ENCODE measurements around the gene SLC25A25.
"Not testable (repeated sequence)": the region's sequence is repeated elsewhere in the genome, so short reads cannot be mapped to it uniquely, and the experiment has no call there.

- TF ChIP-seq TEAD4 (IDR thresholded peaks at IDR 0.05; ENCODE audit: low read length); TEAD4 (CRISPR knock-in tag; IDR thresholded peaks at IDR 0.05; ENCODE audit: borderline replicate concordance); CTBP1 (IDR thresholded peaks at IDR 0.05; ENCODE audit: borderline replicate concordance): not testable (repeated sequence)
- TF ChIP-seq, protein P1, sequence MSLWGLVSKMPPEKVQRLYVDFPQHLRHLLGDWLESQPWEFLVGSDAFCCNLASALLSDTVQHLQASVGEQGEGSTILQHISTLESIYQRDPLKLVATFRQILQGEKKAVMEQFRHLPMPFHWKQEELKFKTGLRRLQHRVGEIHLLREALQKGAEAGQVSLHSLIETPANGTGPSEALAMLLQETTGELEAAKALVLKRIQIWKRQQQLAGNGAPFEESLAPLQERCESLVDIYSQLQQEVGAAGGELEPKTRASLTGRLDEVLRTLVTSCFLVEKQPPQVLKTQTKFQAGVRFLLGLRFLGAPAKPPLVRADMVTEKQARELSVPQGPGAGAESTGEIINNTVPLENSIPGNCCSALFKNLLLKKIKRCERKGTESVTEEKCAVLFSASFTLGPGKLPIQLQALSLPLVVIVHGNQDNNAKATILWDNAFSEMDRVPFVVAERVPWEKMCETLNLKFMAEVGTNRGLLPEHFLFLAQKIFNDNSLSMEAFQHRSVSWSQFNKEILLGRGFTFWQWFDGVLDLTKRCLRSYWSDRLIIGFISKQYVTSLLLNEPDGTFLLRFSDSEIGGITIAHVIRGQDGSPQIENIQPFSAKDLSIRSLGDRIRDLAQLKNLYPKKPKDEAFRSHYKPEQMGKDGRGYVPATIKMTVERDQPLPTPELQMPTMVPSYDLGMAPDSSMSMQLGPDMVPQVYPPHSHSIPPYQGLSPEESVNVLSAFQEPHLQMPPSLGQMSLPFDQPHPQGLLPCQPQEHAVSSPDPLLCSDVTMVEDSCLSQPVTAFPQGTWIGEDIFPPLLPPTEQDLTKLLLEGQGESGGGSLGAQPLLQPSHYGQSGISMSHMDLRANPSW (CRISPR knock-in tag; IDR thresholded peaks at IDR 0.05): not testable (repeated sequence)
- TF ChIP-seq, protein P2, sequence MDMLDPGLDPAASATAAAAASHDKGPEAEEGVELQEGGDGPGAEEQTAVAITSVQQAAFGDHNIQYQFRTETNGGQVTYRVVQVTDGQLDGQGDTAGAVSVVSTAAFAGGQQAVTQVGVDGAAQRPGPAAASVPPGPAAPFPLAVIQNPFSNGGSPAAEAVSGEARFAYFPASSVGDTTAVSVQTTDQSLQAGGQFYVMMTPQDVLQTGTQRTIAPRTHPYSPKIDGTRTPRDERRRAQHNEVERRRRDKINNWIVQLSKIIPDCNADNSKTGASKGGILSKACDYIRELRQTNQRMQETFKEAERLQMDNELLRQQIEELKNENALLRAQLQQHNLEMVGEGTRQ (CRISPR knock-in tag; IDR thresholded peaks at IDR 0.05): not testable (repeated sequence)
Measured at GRCh38 chr9:128045409-128045808, 22.6 kb upstream of the SLC25A25 start.
